ENCODE measurements around the gene KANSL1.

The KANSL1 gene

GRCh38 chr17:46071796-46072195 lies 121.4 kb downstream of the KANSL1 start:
- DNase-seq (ENCODE audit: low read depth): no peak

- no peak for DNase-seq (ENCODE audit: low read depth)
These were observed 128.8 kb downstream of the KANSL1 start for GRCh38 chr17:46064460-46064859.

- DNase-seq (ENCODE audit: low read depth): no peak
These were observed 130.0 kb downstream of the KANSL1 start for GRCh38 chr17:46063241-46063640.

GRCh38 chr17:46061435-46061834 lies 131.8 kb downstream of the KANSL1 start:
- DNase-seq (ENCODE audit: low read depth): no peak

- no peak for DNase-seq (ENCODE audit: low read depth)
These were observed 132.8 kb downstream of the KANSL1 start for GRCh38 chr17:46060461-46060860.

- DNase-seq (ENCODE audit: low read depth): no peak
These were observed 133.7 kb downstream of the KANSL1 start for GRCh38 chr17:46059486-46059885.

- DNase-seq (ENCODE audit: low read depth): no peak
These were observed 135.9 kb downstream of the KANSL1 start for GRCh38 chr17:46057366-46057765.

GRCh38 chr17:46056800-46057304 lies 136.4 kb downstream of the KANSL1 start:
- no peak for DNase-seq (ENCODE audit: low read depth)

- no peak for DNase-seq (ENCODE audit: low read depth)
These were observed 139.2 kb downstream of the KANSL1 start for GRCh38 chr17:46053911-46054534.

- no peak for DNase-seq (ENCODE audit: low read depth)
These were observed 143.6 kb downstream of the KANSL1 start for GRCh38 chr17:46049656-46050055.

GRCh38 chr17:46047856-46048255 lies 145.4 kb downstream of the KANSL1 start:
- no peak for DNase-seq (ENCODE audit: low read depth)

GRCh38 chr17:46047398-46047797 lies 145.8 kb downstream of the KANSL1 start:
- DNase-seq (ENCODE audit: low read depth): no peak

GRCh38 chr17:46046957-46047356 lies 146.3 kb downstream of the KANSL1 start:
- no peak for DNase-seq (ENCODE audit: low read depth)

- DNase-seq (ENCODE audit: low read depth): no peak
These were observed 147.6 kb downstream of the KANSL1 start for GRCh38 chr17:46045639-46046038.

- DNase-seq (ENCODE audit: low read depth): no peak
These were observed 148.2 kb downstream of the KANSL1 start for GRCh38 chr17:46044989-46045388.

GRCh38 chr17:46044286-46044928 lies 148.8 kb downstream of the KANSL1 start:
- DNase-seq (ENCODE audit: low read depth): peak; percentile 15

GRCh38 chr17:46043606-46044005 lies 149.6 kb downstream of the KANSL1 start:
- DNase-seq (ENCODE audit: low read depth): no peak

GRCh38 chr17:46042925-46043324 lies 150.3 kb downstream of the KANSL1 start:
- DNase-seq (ENCODE audit: low read depth): no peak

- DNase-seq (ENCODE audit: low read depth): no peak
These were observed 151.0 kb downstream of the KANSL1 start for GRCh38 chr17:46042246-46042645.

- no peak for DNase-seq (ENCODE audit: low read depth)
These were observed 153.5 kb downstream of the KANSL1 start for GRCh38 chr17:46039592-46040186.

- no peak for DNase-seq (ENCODE audit: low read depth)
These were observed 154.3 kb downstream of the KANSL1 start for GRCh38 chr17:46038937-46039336.

- DNase-seq (ENCODE audit: low read depth): no peak
These were observed 154.8 kb downstream of the KANSL1 start for GRCh38 chr17:46038414-46038813.

GRCh38 chr17:46037722-46038255 lies 155.4 kb downstream of the KANSL1 start:
- no peak for DNase-seq (ENCODE audit: low read depth)
